GM19043 (cell line): ENCODE measurements around the gene SERPINB7.

ENCODE experiments used
- ATAC-seq: cut with Tn5 transposase; IDR thresholded peaks from one replicate; pipeline ENCODE4 v1.9.1; 2021; ENCODE audit warnings: low read depth; ENCODE audit not compliant: unreplicated experiment

Gene SERPINB7

GRCh38 chr18:63843008-63843407 is 67.8 kb downstream of the SERPINB7 start:
- no peak for ATAC-seq

GRCh38 chr18:63844254-63844653 is 69.0 kb downstream of the SERPINB7 start:
- peak; percentile 60 for ATAC-seq

GRCh38 chr18:63848159-63848558 is 72.9 kb downstream of the SERPINB7 start:
- ATAC-seq = peak; percentile 49

DNA sequence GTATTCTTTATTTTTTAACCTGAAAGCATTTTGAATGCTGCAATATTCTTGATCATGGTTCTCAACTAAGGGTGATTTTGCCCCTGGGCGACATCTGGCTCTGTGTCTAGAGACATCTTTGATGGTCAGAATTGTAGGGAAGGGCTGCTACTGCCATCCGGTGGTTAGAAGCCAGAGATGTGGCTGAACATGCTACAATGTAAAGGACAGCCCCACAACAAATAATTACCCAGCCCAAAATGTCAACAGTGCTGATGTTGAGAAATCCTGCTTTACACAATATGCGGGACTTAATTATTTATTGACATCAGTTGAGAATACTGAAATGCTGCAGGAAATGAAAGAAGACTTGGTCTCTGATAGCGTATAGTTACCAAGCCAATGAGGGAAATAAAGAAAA is 74.8 kb downstream of the SERPINB7 start:
- ATAC-seq = peak; percentile 83

DNA sequence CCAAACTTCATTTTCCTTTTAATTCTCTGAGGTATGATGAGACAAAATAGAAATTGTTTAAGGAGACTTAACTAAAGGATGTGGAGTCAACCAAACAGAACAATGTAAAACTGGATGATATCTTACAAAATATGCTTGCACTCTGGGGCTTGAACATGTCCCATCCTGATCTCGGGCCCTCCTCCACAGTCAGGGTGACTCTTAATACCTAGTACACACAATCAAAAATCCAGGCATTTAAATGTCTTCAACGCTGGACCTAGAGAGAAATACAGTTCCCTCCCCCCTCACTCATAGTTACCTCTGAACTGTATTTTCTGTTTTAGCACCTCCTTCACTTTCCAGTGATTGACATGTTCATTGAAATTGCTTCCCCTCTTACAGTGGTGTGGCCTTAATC is 75.4 kb downstream of the SERPINB7 start:
- no peak for ATAC-seq
